T-cell (primary cell): ENCODE measurements around the gene PLXNA2. TPM values are rescaled to one million over a fixed set of nuclear protein-coding genes. Genes with fewer than 3 reads are reported as not detected.

Source experiments
- ATAC-seq, 4 experiments: fragments of 200-7000 bp in 3 of 4; fragments of 150-1000 bp in 1 of 4; cut with Tn5 transposase; replicated peaks in 1 of 4; 1 replicate in 3 of 4; 2 replicates in 1 of 4; pipeline ENCODE4 v1.10.0; 2021; ENCODE audit warnings: moderate library complexity in 3 of 4, mild to moderate bottlenecking in 2 of 4, moderate number of reproducible peaks in 1 of 4
- CTCF ChIA-PET, 2 donors: fragments of 300-600 bp; sonication (Branson Sonifier 250); formaldehyde crosslinking; loops; one replicate each; lab custom pipeline; 2022; ENCODE audit warnings: antibody characterized with exemption in 2 of 2; lab: Charles Lee
- POLR2A ChIA-PET, 2 donors: fragments of 300-600 bp; sonication (Branson Sonifier 250); formaldehyde crosslinking; loops; one replicate each; lab custom pipeline; 2022; ENCODE audit warnings: antibody characterized with exemption in 2 of 2; lab: Charles Lee
- DNase-seq, 35 experiments: peaks; one replicate each; pipeline versions ENCODE4 v3.0.0 to v3.0.0-alpha.2; 2013 to 2023
- H3K27ac ChIP-seq: one replicate; pipeline ENCODE4 v1.5.1; 2013; ENCODE audit warnings: low read length
- H3K27me3 ChIP-seq, 2 experiments: replicated peaks in 1 of 2; 1 replicate in 1 of 2; 2 replicates in 1 of 2; pipeline versions ENCODE4 v1.6.1 to v1.7.0; 2013; ENCODE audit warnings: low read length in 1 of 2, mixed read lengths in 1 of 2; ENCODE audit not compliant: control insufficient read depth in 2 of 2, insufficient read depth in 2 of 2; ENCODE audit errors: extremely low read depth in 1 of 2
- H3K36me3 ChIP-seq, 2 donors: 1 replicate in 1 of 2; 2 replicates in 1 of 2; pipeline versions ENCODE4 v1.6.1 to v1.7.0; 2013; ENCODE audit warnings: low read length in 1 of 2; ENCODE audit not compliant: control insufficient read depth in 2 of 2, insufficient read depth in 1 of 2; ENCODE audit errors: extremely low read depth in 1 of 2
- H3K4me1 ChIP-seq, 2 experiments: 1 replicate in 1 of 2; 2 replicates in 1 of 2; pipeline versions ENCODE4 v1.6.1 to v1.7.0; 2013; ENCODE audit warnings: low read length in 2 of 2, mixed read lengths in 1 of 2; ENCODE audit not compliant: insufficient read depth in 2 of 2, control insufficient read depth in 1 of 2; ENCODE audit errors: extremely low read depth in 1 of 2
- H3K4me3 ChIP-seq, 2 donors: 1 replicate in 1 of 2; 2 replicates in 1 of 2; pipeline versions ENCODE4 v1.5.1 to v1.7.0; 2013; ENCODE audit warnings: mild to moderate bottlenecking in 2 of 2, low read length in 1 of 2, moderate library complexity in 1 of 2; ENCODE audit not compliant: control insufficient read depth in 1 of 2; ENCODE audit errors: extremely low read depth in 1 of 2
- H3K9me3 ChIP-seq: 2 replicates; pipeline ENCODE4 v1.7.0; 2013
- H3K27ac Mint-ChIP-seq, 2 donors: one replicate each; pipeline ENCODE4 v1.8.0; 2020 to 2021; ENCODE audit warnings: mild to moderate bottlenecking in 2 of 2, mixed read lengths in 2 of 2
- H3K27me3 Mint-ChIP-seq, 2 donors: one replicate each; pipeline ENCODE4 v1.8.0; 2021 to 2022; ENCODE audit warnings: mixed read lengths in 2 of 2
- H3K36me3 Mint-ChIP-seq: one replicate; pipeline ENCODE4 v1.8.0; 2021; ENCODE audit warnings: mixed read lengths
- H3K4me1 Mint-ChIP-seq, 3 donors: one replicate each; pipeline ENCODE4 v1.8.0; 2020 to 2022; ENCODE audit warnings: mixed read lengths in 3 of 3, mild to moderate bottlenecking in 1 of 3
- H3K4me3 Mint-ChIP-seq, 3 donors: one replicate each; pipeline ENCODE4 v1.8.0; 2020 to 2022; ENCODE audit warnings: mild to moderate bottlenecking in 3 of 3, mixed read lengths in 3 of 3, moderate library complexity in 3 of 3
- H3K9me3 Mint-ChIP-seq, 3 donors: one replicate each; pipeline ENCODE4 v1.8.0; 2020 to 2022; ENCODE audit warnings: mixed read lengths in 3 of 3
- WGBS: methylation state at CpG from one replicate; pipeline ENCODE4 v1.1.5; 2013; ENCODE audit warnings: missing lambda C conversion rate; ENCODE audit not compliant: insufficient coverage; 5-methylcytosine and 5-hydroxymethylcytosine counted together
- total RNA-seq, 35 experiments: library from RNA in 6 of 35; stranded (reverse) in 6 of 35; fragments of 120-200 nt in 1 of 35; gene quantifications; one replicate each; pipeline versions ENCODE4 v1.2.1 to v1.2.4 and lab custom pipeline; 2013 to 2026

Gene PLXNA2
- total RNA-seq, 5 donors from 2014 or later (not counting 1 experiment from before 2014, with no cell fraction given) = 1.3 to 2.6 (median 2.2) TPM

DNA sequence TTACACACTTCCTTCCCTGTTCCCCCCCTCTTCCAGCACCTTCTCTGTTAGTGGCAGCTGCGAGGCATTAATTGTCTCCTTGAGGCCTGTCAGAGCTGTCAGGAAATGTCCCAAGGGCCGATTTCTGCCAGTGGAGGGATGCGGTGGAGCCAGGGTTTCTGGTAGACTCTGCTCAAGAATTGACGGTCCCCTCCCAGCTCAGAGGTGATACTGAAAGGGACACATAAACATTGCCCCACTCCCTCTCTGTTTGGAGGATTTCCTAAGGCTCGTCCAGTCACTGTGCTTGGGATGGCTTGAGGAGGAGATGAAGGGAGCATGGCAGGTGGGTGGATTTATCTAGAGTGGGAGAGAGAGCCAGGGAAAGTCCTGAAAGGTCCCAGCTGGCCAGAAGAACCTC is 271.8 kb downstream of the PLXNA2 start:
- POLR2A ChIA-PET = no interaction called here
- no peak overlapping the region for H3K4me3 Mint-ChIP-seq
- no peaks in the 10 kb centered on the region for H3K36me3 ChIP-seq
- no peaks in the 10 kb centered on the region for H3K4me1 ChIP-seq
- WGBS = 35% methylated on average over 2 of the region's 5 CpGs
- H3K9me3 Mint-ChIP-seq = no peaks in the 10 kb centered on the region
- no peaks in the 10 kb centered on the region for H3K4me1 Mint-ChIP-seq
- ATAC-seq = no peak
- H3K27me3 ChIP-seq = peaks cover 0 to 16% of the 10 kb centered on the region in 2 experiments
- no peak overlapping the region for H3K4me3 ChIP-seq
- CTCF ChIA-PET = interaction anchor here in 1 of 2 donors (0.7 kb wide), 1 partner anchor 145 kb away, joined by 4 read pairs; no protein-coding TSS in a partner anchor
- H3K36me3 Mint-ChIP-seq = no peaks in the 10 kb centered on the region
- H3K27ac Mint-ChIP-seq = no peak overlapping the region
- H3K27ac ChIP-seq = no peak overlapping the region
- no peak for DNase-seq
- H3K9me3 ChIP-seq = no peaks in the 10 kb centered on the region
- peaks cover 12 to 27% of the 10 kb centered on the region in 2 donors for H3K27me3 Mint-ChIP-seq
